Calu3 (cell line): Measurements from ENCODE around the gene NOTCH2NLA. TPM values are rescaled to one million over a fixed set of nuclear protein-coding genes. Genes with fewer than 3 reads are reported as not detected.
"Not testable (repeated sequence)": the region's sequence is repeated elsewhere in the genome, so short reads cannot be mapped to it uniquely, and the experiment has no call there.

Experiments used
- BruUV-seq: library from RNA; stranded (reverse); fragments of 400-500 nt; replicated peaks from 2 replicates; lab custom pipeline; 2021; lab: Mats Ljungman, UMichigan
- CTCF ChIA-PET: fragments of 300-600 bp; sonication (Branson Sonifier 250); formaldehyde crosslinking; loops from one replicate; lab custom pipeline; 2022; ENCODE audit warnings: antibody characterized with exemption; lab: Charles Lee
- DNase-seq: peaks from one replicate; pipeline ENCODE4 v3.0.0; 2022
- H3K27ac Mint-ChIP-seq: one replicate; pipeline ENCODE4 v1.8.0; 2022; ENCODE audit warnings: mixed read lengths; ENCODE audit not compliant: unreplicated experiment
- H3K27me3 Mint-ChIP-seq: one replicate; pipeline ENCODE4 v1.8.0; 2022; ENCODE audit warnings: mixed read lengths; ENCODE audit not compliant: unreplicated experiment
- H3K36me3 Mint-ChIP-seq: one replicate; pipeline ENCODE4 v1.8.0; 2022; ENCODE audit warnings: mild to moderate bottlenecking, moderate library complexity, mixed read lengths; ENCODE audit not compliant: insufficient read depth, unreplicated experiment
- H3K4me1 Mint-ChIP-seq: one replicate; pipeline ENCODE4 v1.8.0; 2022; ENCODE audit warnings: mild to moderate bottlenecking, low read depth, mixed read lengths; ENCODE audit not compliant: unreplicated experiment
- H3K4me3 Mint-ChIP-seq: one replicate; pipeline ENCODE4 v1.8.0; 2022; ENCODE audit warnings: mild to moderate bottlenecking, low read depth, moderate library complexity, mixed read lengths; ENCODE audit not compliant: unreplicated experiment
- H3K9me3 Mint-ChIP-seq: one replicate; pipeline ENCODE4 v1.8.0; 2022; ENCODE audit warnings: low read depth, mixed read lengths; ENCODE audit not compliant: unreplicated experiment
- intact Hi-C: fragments of 100-400 bp; cut with micrococcal nuclease; formaldehyde crosslinking; loops from one replicate; pipeline ENCODE4 v1.10.0; 2022; ENCODE audit not compliant: unreplicated experiment
- total RNA-seq: library from RNA; stranded (reverse); gene quantifications from 2 replicates; pipeline ENCODE4 v1.2.3, GENCODE V29; 2022

The NOTCH2NLA gene
- total RNA-seq, 1 experiment from 2014 or later = 53.2 TPM

- H3K9me3 Mint-ChIP-seq, H3K27ac Mint-ChIP-seq, CTCF ChIA-PET, H3K36me3 Mint-ChIP-seq, H3K4me1 Mint-ChIP-seq, BruUV-seq, DNase-seq, H3K4me3 Mint-ChIP-seq, H3K27me3 Mint-ChIP-seq, intact Hi-C loops: not testable (repeated sequence)
Measured at GRCh38 chr1:146264761-146265160, 35.9 kb upstream of the NOTCH2NLA start.

- H3K4me3 Mint-ChIP-seq, H3K27me3 Mint-ChIP-seq, H3K36me3 Mint-ChIP-seq, H3K4me1 Mint-ChIP-seq, BruUV-seq, CTCF ChIA-PET, H3K27ac Mint-ChIP-seq, H3K9me3 Mint-ChIP-seq, intact Hi-C loops, DNase-seq: not testable (repeated sequence)
Measured at GRCh38 chr1:146260006-146260730, 31.3 kb upstream of the NOTCH2NLA start.

- intact Hi-C loops, H3K36me3 Mint-ChIP-seq, H3K27me3 Mint-ChIP-seq, DNase-seq, H3K27ac Mint-ChIP-seq, CTCF ChIA-PET, H3K4me3 Mint-ChIP-seq, BruUV-seq, H3K4me1 Mint-ChIP-seq, H3K9me3 Mint-ChIP-seq: not testable (repeated sequence)
Measured at GRCh38 chr1:146257992-146258552, 29.3 kb upstream of the NOTCH2NLA start.

- CTCF ChIA-PET, H3K27ac Mint-ChIP-seq, H3K36me3 Mint-ChIP-seq, H3K4me3 Mint-ChIP-seq, DNase-seq, intact Hi-C loops, H3K9me3 Mint-ChIP-seq, H3K27me3 Mint-ChIP-seq, BruUV-seq, H3K4me1 Mint-ChIP-seq: not testable (repeated sequence)
Measured at GRCh38 chr1:146254569-146255197, 25.9 kb upstream of the NOTCH2NLA start.

GRCh38 chr1:146253249-146253855, 24.5 kb upstream of the NOTCH2NLA start:
- H3K4me3 Mint-ChIP-seq, H3K27ac Mint-ChIP-seq, DNase-seq, H3K36me3 Mint-ChIP-seq, H3K4me1 Mint-ChIP-seq, CTCF ChIA-PET, intact Hi-C loops, H3K27me3 Mint-ChIP-seq, H3K9me3 Mint-ChIP-seq, BruUV-seq: not testable (repeated sequence)

- CTCF ChIA-PET, DNase-seq, H3K27me3 Mint-ChIP-seq, BruUV-seq, H3K36me3 Mint-ChIP-seq, H3K27ac Mint-ChIP-seq, H3K9me3 Mint-ChIP-seq, H3K4me3 Mint-ChIP-seq, intact Hi-C loops, H3K4me1 Mint-ChIP-seq: not testable (repeated sequence)
Measured at GRCh38 chr1:146251523-146251922, 22.7 kb upstream of the NOTCH2NLA start.

- H3K36me3 Mint-ChIP-seq, H3K9me3 Mint-ChIP-seq, intact Hi-C loops, DNase-seq, H3K4me1 Mint-ChIP-seq, BruUV-seq, H3K27me3 Mint-ChIP-seq, H3K4me3 Mint-ChIP-seq, H3K27ac Mint-ChIP-seq, CTCF ChIA-PET: not testable (repeated sequence)
Measured at GRCh38 chr1:146248643-146249042, 19.8 kb upstream of the NOTCH2NLA start.

- CTCF ChIA-PET, intact Hi-C loops, BruUV-seq, H3K9me3 Mint-ChIP-seq, H3K27me3 Mint-ChIP-seq, H3K4me1 Mint-ChIP-seq, H3K4me3 Mint-ChIP-seq, DNase-seq, H3K27ac Mint-ChIP-seq, H3K36me3 Mint-ChIP-seq: not testable (repeated sequence)
Measured at GRCh38 chr1:146236626-146237025, 7.8 kb upstream of the NOTCH2NLA start.

GRCh38 chr1:146236026-146236601, 7.3 kb upstream of the NOTCH2NLA start:
- CTCF ChIA-PET, H3K4me1 Mint-ChIP-seq, intact Hi-C loops, H3K36me3 Mint-ChIP-seq, BruUV-seq, H3K9me3 Mint-ChIP-seq, DNase-seq, H3K4me3 Mint-ChIP-seq, H3K27ac Mint-ChIP-seq, H3K27me3 Mint-ChIP-seq: not testable (repeated sequence)
